ENCODE results near the gene MED8. TPM values are rescaled to one million over a fixed set of nuclear protein-coding genes. Genes with fewer than 3 reads are reported as not detected.

Gene MED8
- total and polyA plus RNA-seq, 2 of the 13 experiments (the other 11 are each of a cell fraction or from before 2014, with no cell fraction given), result 16.9 to 77.4 TPM

GRCh38 chr1:43367904-43368645, 21.5 kb downstream of the MED8 start, which contains the start of gene ELOVL1 (continued):
- TF ChIP-seq RERE (CRISPR knock-in tag; IDR thresholded peaks at IDR 0.05; ENCODE audit: low read depth) (0 out of 2 replicates have a peak, but pooled peaks have one; percentile 17), ZNF749 (CRISPR knock-in tag; IDR thresholded peaks at IDR 0.05; ENCODE audit: borderline replicate concordance) (0 out of 2 replicates have a peak, but pooled peaks have one; percentile 49), PHF21A (CRISPR knock-in tag; IDR thresholded peaks at IDR 0.05) (peak; percentile 65), FLYWCH1 (CRISPR knock-in tag; IDR thresholded peaks at IDR 0.05) (no peak), NCOA1 (CRISPR knock-in tag; IDR thresholded peaks at IDR 0.05) (no peak), ZNF577 (CRISPR knock-in tag; IDR thresholded peaks at IDR 0.05; ENCODE audit: borderline replicate concordance, low read depth) (no peak), MEF2D (CRISPR knock-in tag; IDR thresholded peaks at IDR 0.05) (no peak), JUN (CRISPR knock-in tag; IDR thresholded peaks at IDR 0.05) (0 out of 2 replicates have a peak, but pooled peaks have one; percentile 5), KDM2A (CRISPR knock-in tag; IDR thresholded peaks at IDR 0.05; ENCODE audit: borderline replicate concordance, low read depth) (peak; percentile 96), ZXDC (CRISPR knock-in tag; IDR thresholded peaks at IDR 0.05) (0 out of 2 replicates have a peak, but pooled peaks have one; percentile 51), ZNF407 (CRISPR knock-in tag; IDR thresholded peaks at IDR 0.05; ENCODE audit: not compliant biosample characterization) (peak; percentile 87)

Measured in HepG2 (cell line).